Measurements from ENCODE around the gene ALMS1. TPM values are rescaled to one million over a fixed set of nuclear protein-coding genes. Genes with fewer than 3 reads are reported as not detected.
A peak's percentile ranks its signal among the peaks of the same experiment; 100 is the strongest.

The ALMS1 gene
- total RNA-seq, 1 experiment from 2014 or later: 27.6 TPM

GRCh38 chr2:73350035-73350691 is 35.5 kb upstream of the ALMS1 start:
- intact Hi-C loops (cut with micrococcal nuclease): no loop called here
- Histone ChIP-seq H3K79me2 (ENCODE audit: low read length) (no peaks in the 10 kb centered on the region), H3K9ac (ENCODE audit: low read length) (no peak overlapping the region), H3K9me3 (ENCODE audit: low read length) (no peaks in the 10 kb centered on the region), H3K27me3 (ENCODE audit: low read length) (peaks cover 32% of the 10 kb centered on the region), H3F3A (ENCODE audit: low read length, unreplicated experiment) (no peaks in the 10 kb centered on the region), H3K4me2 (ENCODE audit: low read length) (no peak overlapping the region), H3K4me1 (ENCODE audit: insufficient read depth, low read length) (no peaks in the 10 kb centered on the region), H2AFZ (ENCODE audit: low read length) (no peak overlapping the region), H3K27ac (ENCODE audit: low read length) (no peak overlapping the region), H3K9me2 (replicated peaks; ENCODE audit: low read length) (no peaks in the 10 kb centered on the region), H4K20me1 (ENCODE audit: low read length) (no peaks in the 10 kb centered on the region), H3K36me3 (ENCODE audit: low read depth, low read length) (no peaks in the 10 kb centered on the region), H3K4me3 (ENCODE audit: low read length) (no peak overlapping the region)
- POLR2A ChIA-PET (ENCODE audit: unreplicated experiment): no interaction called here
- no TSS peak for BruUV-seq (replicated peaks)
- TF ChIP-seq EZH2phosphoT487 (IDR thresholded peaks at IDR 0.05; ENCODE audit: borderline replicate concordance, low read length) (no peak), CTCF (conservative IDR thresholded peaks at IDR 0.05; ENCODE audit: low read depth, low read length) (no peak), EZH2 (IDR thresholded peaks at IDR 0.05; ENCODE audit: low read length, unreplicated experiment) (no peak)
- no peak for DNase-seq
- CTCF ChIA-PET: no interaction called here
- ATAC-seq: no peak

GRCh38 chr2:73356097-73356496 is 29.5 kb upstream of the ALMS1 start:
- TF ChIP-seq CTCF (conservative IDR thresholded peaks at IDR 0.05; ENCODE audit: low read depth, low read length) (no peak), EZH2phosphoT487 (IDR thresholded peaks at IDR 0.05; ENCODE audit: borderline replicate concordance, low read length) (no peak), EZH2 (IDR thresholded peaks at IDR 0.05; ENCODE audit: low read length, unreplicated experiment) (no peak)
- H3K27me3 ChIP-seq (ENCODE audit: low read length): peaks cover 5% of the 10 kb centered on the region; the same call in 1 of the 2 replicates
- no peaks in the 10 kb centered on the region for H3F3A ChIP-seq (ENCODE audit: low read length, unreplicated experiment)
- no peak overlapping the region for H3K4me2 ChIP-seq (ENCODE audit: low read length)
- no peaks in the 10 kb centered on the region for H4K20me1 ChIP-seq (ENCODE audit: low read length)
- H3K4me1 ChIP-seq (ENCODE audit: insufficient read depth, low read length): no peaks in the 10 kb centered on the region
- H3K9ac ChIP-seq (ENCODE audit: low read length): no peak overlapping the region
- no peaks in the 10 kb centered on the region for H3K36me3 ChIP-seq (ENCODE audit: low read depth, low read length)
- ChIA-PET CTCF (no interaction called here), POLR2A (ENCODE audit: unreplicated experiment) (no interaction called here)
- H3K27ac ChIP-seq (ENCODE audit: low read length): no peak overlapping the region
- no TSS peak for BruUV-seq (replicated peaks)
- intact Hi-C loops (cut with micrococcal nuclease): no loop called here
- no peak overlapping the region for H2AFZ ChIP-seq (ENCODE audit: low read length)
- H3K9me2 ChIP-seq (replicated peaks; ENCODE audit: low read length): no peaks in the 10 kb centered on the region
- no peaks in the 10 kb centered on the region for H3K9me3 ChIP-seq (ENCODE audit: low read length)
- no peak for ATAC-seq
- no peaks in the 10 kb centered on the region for H3K79me2 ChIP-seq (ENCODE audit: low read length)
- no peak for DNase-seq
- H3K4me3 ChIP-seq (ENCODE audit: low read length): no peak overlapping the region

GRCh38 chr2:73359915-73360697 is 25.5 kb upstream of the ALMS1 start:
- Histone ChIP-seq H3F3A (ENCODE audit: low read length, unreplicated experiment) (no peaks in the 10 kb centered on the region), H3K9ac (ENCODE audit: low read length) (no peak overlapping the region), H4K20me1 (ENCODE audit: low read length) (no peaks in the 10 kb centered on the region), H3K36me3 (ENCODE audit: low read depth, low read length) (no peaks in the 10 kb centered on the region), H3K9me2 (replicated peaks; ENCODE audit: low read length) (no peaks in the 10 kb centered on the region), H3K27ac (ENCODE audit: low read length) (no peak overlapping the region), H3K4me1 (ENCODE audit: insufficient read depth, low read length) (no peaks in the 10 kb centered on the region), H3K27me3 (ENCODE audit: low read length) (peaks cover 31% of the 10 kb centered on the region), H3K4me2 (ENCODE audit: low read length) (no peak overlapping the region), H2AFZ (ENCODE audit: low read length) (no peak overlapping the region), H3K4me3 (ENCODE audit: low read length) (no peak overlapping the region), H3K79me2 (ENCODE audit: low read length) (no peaks in the 10 kb centered on the region), H3K9me3 (ENCODE audit: low read length) (no peaks in the 10 kb centered on the region)
- ATAC-seq: no peak
- TF ChIP-seq CTCF (conservative IDR thresholded peaks at IDR 0.05; ENCODE audit: low read depth, low read length) (peak; percentile 62), EZH2 (IDR thresholded peaks at IDR 0.05; ENCODE audit: low read length, unreplicated experiment) (no peak), EZH2phosphoT487 (IDR thresholded peaks at IDR 0.05; ENCODE audit: borderline replicate concordance, low read length) (no peak)
- CTCF ChIA-PET: interaction anchor here (0.6 kb wide), 2 partner anchors 21 to 45 kb away, joined by 3 to 4 read pairs; no protein-coding TSS in a partner anchor
- POLR2A ChIA-PET (ENCODE audit: unreplicated experiment): interaction anchor here (0.6 kb wide), 1 partner anchor 233 kb away, joined by 4 read pairs; no protein-coding TSS in a partner anchor
- BruUV-seq (replicated peaks): no TSS peak
- DNase-seq: peak; percentile 31
- intact Hi-C loops (cut with micrococcal nuclease): no loop called here

Data from PC-3 (cell line).